ENCODE measurements around the gene MYOZ2. TPM values are rescaled to one million over a fixed set of nuclear protein-coding genes. Genes with fewer than 3 reads are reported as not detected.

The MYOZ2 gene
- total RNA-seq = not detected

DNA sequence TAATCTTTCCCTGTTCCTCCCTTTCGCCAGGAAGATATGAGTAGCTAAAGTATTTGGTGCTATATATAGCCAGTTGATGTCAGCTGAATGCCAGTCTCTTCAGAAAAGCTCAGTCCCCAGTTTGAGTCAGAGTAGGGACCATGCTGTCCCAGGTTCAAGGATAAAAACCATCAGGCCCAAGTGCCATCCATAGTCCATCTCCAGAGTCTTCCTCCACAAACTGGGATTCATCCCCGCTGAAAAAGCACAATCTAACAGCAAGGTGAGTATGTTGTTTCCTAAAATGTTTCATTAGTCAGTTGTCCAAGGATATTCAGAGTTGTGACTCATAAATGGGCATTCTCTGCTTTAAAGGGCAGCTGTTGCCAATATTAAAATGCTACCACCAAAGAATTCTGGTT, at the start of gene MYOZ2:
TSS of gene MYOZ2 (plus strand) at position 112 of the 401 bp plus-strand sequence. CDS start 694 bp downstream, outside the sequence.

DNA sequence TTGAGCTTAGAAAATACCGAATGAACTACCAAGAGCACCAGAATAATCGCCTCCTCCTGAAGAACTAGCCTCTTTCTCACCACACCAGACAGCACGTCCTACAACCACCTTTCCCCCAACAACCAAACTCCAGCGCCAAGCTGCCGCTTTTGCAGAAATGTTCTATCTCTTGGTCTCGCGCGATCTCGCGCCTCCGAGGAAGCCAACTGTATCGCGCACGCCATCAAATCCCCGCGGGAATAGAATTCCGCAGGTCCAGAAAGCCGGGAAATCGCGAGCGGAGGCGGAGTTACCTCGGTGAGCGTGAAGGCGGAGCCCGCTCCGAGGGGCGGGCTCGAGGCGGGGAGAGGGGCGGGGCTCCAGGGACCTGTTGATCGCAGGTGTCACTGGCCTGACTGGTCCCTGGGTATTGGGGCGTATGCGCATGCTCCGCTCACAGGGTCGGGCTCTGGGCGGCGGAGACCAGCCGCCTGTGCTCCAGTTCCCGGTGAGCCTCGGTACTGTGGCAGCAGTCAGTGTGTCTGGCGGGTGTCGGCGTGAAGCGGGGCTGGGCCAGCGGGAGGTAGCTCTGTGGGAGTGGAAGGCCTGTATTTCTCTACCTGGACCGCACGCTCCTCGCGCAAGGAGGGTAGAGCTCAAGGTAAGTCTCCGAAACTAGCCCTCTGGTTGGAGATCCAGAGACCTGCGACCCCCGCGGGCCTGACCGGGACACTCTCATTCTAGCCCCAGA, 76.8 kb downstream of the MYOZ2 start, which contains the start of gene USP53:
TSS of gene USP53 (plus strand) at position 480 of the 730 bp plus-strand sequence. CDS start 27,047 bp downstream, outside the sequence.

Other genes with a start within 250 kb of the MYOZ2 start
- under 1 TPM; under 0.01 TPM for gene SYNPO2, start 247.0 kb upstream of the MYOZ2 start, total RNA-seq
- 10 to 100 TPM; 12.7 to 73.6 TPM for gene USP53, start 76.9 kb downstream of the MYOZ2 start, total RNA-seq
- gene FABP2, start 186.3 kb downstream of the MYOZ2 start, total RNA-seq = not detected